GM18870 (cell line): ENCODE measurements around the gene MPZL2.
A peak's percentile ranks its signal among the peaks of the same experiment; 100 is the strongest.

Source experiments
- ATAC-seq: cut with Tn5 transposase; IDR thresholded peaks from one replicate; pipeline ENCODE4 v1.9.1; 2021; ENCODE audit warnings: moderate library complexity; ENCODE audit not compliant: unreplicated experiment

Gene MPZL2

GRCh38 chr11:118243993-118244762 is 19.9 kb downstream of the MPZL2 start:
- ATAC-seq: no peak

DNA sequence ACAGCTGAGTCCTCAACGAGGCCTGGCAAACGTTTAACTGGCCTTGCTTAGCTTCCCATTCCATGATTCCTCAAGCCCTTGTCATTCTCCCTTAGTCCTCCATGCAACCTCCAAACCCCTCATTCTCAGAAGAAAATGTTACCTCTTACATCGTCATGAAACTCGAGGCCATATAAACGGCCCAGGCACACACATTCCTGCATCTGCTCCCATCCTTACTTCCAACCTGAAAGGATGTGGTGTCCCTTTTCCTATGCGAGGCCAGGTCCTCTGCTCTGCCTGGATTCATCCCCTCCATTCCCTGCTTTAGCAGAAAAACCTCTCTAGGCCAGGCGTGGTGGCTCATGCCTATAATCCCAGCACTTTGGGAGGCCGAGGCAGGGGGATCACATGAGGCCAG is 20.9 kb downstream of the MPZL2 start:
- ATAC-seq: no peak

- peak; percentile 13 for ATAC-seq
These were observed 22.4 kb downstream of the MPZL2 start for GRCh38 chr11:118241764-118242098.

DNA sequence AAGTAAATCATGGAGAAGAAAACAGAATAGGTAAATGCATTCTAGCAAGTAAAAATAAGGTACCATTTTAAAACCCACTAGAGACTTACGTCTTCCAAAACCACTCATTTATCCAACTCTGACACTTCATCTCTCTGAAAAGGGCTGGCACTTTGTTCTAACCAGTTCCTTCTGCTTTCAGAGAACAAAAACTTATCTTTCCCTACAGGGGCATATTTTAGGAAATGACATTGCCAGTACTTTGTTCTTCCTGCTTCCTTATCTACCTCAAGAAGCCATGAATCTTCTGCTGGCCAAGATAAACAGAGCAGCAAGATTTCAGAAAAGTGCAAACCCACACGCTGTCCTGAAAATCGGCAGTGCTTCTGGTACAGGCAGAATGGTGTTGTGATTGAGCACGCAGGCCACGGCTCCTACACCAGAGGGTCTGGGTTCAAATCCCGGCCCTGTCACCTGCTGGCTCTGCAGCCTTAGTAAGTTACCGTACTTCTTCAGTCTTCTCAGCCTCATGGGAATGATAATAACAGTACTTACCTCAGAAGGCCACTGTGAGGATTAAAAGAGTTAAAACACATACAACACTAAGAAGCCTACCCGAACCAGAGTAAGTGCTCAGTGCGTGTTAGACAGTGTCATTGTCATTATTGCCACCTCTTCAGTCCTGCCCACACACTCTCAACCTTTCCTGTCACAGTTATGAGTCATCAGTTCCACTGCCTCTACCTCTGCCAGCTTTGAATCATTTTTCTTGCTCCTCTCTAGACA is 22.9 kb downstream of the MPZL2 start:
- peak; percentile 87 for ATAC-seq

- no peak for ATAC-seq
These were observed 24.4 kb downstream of the MPZL2 start for GRCh38 chr11:118239509-118240205.

DNA sequence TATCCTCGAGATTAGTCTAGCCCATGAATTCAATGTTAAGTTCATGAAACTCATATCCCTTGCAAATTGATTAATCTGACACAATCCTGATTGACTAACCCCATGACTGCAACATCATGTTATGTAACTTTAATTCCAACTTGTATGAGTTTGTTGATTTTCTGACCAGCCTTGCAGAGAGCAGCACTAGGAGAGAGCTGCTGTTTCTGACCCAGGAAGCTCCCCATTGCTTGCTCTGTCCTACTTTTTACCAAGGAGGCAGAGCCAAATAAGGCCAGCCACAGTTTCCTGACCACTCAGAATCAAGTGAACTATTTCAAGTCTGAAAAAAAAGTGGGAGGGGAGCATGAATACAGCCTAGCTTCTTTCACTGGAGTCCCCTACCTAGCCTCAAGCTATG is 25.2 kb downstream of the MPZL2 start:
- ATAC-seq: no peak

- no peak for ATAC-seq
These were observed 25.7 kb downstream of the MPZL2 start for GRCh38 chr11:118238421-118238820.

GRCh38 chr11:118236170-118236569 is 27.9 kb downstream of the MPZL2 start:
- ATAC-seq: no peak

DNA sequence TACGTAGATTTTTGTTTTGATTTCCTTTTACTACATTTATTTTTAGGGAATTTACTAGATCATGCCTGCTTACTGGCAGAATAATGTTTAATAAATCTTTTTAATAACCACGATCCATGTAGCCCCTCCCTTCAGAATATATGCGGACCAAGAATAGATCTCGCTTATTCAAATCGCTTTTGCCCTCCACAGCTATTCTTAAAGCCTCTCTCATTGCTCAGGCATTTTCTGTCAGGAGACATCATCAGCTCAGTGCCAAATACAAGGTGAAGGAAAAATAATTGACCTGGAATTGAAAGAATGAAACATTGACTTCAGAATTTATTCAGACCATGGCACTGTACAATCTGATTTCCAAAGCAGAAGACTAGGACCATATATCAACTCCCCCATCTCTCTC is 29.3 kb downstream of the MPZL2 start:
- ATAC-seq: no peak

DNA sequence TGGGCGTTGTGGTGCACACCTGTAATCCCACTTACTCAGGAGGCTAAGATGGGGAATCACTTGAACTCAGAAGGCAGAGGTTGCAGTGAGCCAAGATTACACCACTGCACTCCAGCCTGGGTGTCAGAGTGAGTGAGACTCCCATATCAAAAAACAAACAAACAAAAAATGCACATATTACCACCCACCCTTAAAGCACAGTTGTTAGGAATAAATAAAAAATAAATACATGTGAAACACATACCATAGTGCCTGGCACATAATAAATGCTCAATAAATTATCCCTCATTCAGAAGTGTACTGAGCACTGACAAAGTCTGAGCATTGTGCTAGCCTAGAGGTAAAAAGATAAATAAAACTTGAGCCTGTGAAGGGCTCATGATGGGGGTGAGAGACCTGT is 30.2 kb downstream of the MPZL2 start:
- ATAC-seq: no peak

DNA sequence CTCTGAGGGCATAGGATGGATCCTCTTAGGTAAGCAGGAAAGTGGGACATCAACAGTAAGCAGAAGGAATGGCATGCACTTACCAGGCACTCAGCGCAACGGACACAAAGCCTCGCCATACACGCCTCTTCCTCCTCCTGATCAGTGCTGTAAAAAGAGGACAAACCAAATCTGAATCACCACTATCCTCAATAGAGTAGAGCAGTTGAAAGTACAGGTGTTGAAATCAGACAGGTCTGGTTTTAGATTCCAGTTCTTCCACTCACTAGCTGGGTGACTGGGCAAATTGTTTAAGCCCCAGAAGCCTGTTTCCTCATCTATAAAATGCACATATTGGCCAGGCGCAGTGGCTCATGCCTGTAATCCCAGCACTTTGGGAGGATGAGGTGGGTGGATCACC is 30.7 kb downstream of the MPZL2 start:
- no peak for ATAC-seq

- ATAC-seq: no peak
These were observed 31.4 kb downstream of the MPZL2 start for GRCh38 chr11:118232659-118233058.

- no peak for ATAC-seq
These were observed 32.6 kb downstream of the MPZL2 start for GRCh38 chr11:118231461-118231860.

- no peak for ATAC-seq
These were observed 34.0 kb downstream of the MPZL2 start for GRCh38 chr11:118230088-118230487.

- ATAC-seq: no peak
These were observed 34.7 kb downstream of the MPZL2 start for GRCh38 chr11:118229274-118229847.

DNA sequence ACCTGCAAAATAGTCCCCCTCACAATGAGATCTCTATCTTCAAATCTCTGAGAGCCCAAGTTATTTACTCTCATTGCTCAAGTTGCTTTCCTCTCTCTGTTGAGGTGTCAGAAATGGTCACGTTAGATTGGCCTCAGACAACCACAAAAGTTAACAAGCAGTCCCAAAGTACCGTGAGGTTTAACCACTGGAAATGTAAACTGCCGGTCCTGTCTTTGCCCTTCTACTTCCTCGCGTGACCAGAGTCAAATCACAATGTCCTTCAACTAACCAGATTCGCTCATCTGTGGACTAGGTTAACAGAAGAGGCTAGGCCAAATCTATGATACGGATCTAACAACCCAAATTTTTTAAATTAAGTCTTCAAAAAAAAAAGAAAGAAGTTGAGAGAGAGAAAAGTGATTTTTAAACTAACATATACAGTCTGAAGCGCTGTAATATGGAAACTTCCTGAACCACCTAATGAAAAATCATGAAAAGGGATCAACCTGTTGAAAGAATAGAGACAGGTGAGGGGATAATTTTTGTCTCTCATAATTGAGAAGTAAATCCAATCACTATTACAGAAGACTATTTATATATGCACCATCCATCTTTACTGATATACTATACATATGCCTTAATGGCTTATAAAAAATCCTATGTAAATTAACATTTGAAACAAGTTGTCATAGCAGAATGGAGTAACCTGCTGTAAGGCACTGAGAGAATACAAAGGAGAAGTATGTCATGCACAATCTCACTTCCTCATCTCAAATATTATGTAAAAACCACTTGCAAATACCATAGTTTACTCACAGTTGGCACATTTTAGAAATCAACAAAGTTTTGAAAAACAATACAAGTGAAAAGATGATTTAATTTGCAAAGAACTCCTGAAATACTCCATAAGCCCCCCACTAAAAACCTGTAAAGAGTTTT is 36.0 kb downstream of the MPZL2 start:
- ATAC-seq: peak; percentile 56

DNA sequence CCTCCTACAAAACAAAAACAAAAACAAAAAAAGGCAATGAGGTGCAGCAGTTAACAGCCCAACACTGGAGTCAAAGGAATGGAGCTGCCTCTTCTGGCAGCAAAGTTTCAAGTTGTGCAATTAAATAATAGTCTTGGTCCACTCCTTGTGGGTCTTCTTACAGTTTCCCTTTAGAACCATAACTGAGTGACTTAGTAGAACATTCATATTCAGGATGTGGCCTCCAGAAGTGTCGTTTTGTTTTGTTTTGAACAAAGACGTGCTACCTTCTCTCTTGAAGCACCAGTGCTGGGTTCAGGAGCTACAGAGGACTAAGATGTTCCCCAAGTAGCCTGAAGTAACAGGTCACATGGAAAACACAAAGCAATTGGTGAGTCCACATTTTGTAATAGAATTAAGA is 37.3 kb downstream of the MPZL2 start:
- ATAC-seq: no peak

DNA sequence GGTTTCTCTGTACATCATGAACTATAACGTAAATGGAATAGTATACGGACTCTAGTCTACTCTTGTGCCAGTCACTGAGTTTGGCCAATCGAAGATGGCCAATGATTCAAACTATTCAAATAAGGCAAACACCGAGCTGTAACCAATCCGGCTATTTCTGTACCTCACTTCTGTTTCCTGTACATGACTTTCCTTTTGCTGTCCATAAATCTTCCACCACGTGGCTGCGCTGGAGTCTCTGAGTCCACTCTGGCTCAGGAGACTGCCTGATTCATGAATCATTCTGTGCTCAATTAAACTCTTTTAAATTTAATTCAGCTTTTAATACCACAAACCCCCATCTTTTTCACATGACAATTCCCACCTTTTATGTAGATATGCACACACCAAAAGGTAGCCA is 37.8 kb downstream of the MPZL2 start:
- ATAC-seq: no peak

- no peak for ATAC-seq
These were observed 39.4 kb downstream of the MPZL2 start, which contains the start of gene JAML for GRCh38 chr11:118224511-118225188. Gene JAML (minus strand): TSS chr11:118225011. CDS start chr11:118214866, 10,145 bp downstream.

DNA sequence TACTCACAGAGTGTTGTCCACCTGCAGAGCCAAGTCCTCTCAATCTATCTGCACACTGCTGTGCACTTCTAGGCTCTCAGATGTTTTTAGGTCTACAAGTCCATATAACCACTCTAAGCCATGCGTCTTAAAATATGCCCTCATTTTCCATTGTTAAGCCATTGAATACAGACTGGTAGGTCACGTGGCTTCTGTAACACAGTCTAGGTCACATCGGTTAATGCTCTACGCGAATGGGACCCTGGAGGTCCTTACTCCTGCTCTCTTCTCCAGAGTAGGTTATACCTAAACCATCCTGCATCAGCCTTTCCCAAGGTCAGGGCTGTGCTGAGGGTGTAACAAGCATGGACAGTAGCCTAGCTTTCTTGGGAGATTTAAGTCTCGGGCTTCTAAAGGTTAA is 40.1 kb downstream of the MPZL2 start:
- ATAC-seq: no peak
